Sigmoid colon (tissue), 7 donors: ENCODE results near the gene BCAR3. TPM values are rescaled to one million over a fixed set of nuclear protein-coding genes. Genes with fewer than 3 reads are reported as not detected.
A peak's percentile ranks its signal among the peaks of the same experiment; 100 is the strongest.

Experiments
- DNase-seq: peaks from one replicate; pipeline ENCODE4 v3.0.0-alpha.2; 2019
- H3K27ac ChIP-seq, 4 donors: fragments of 200-600 bp; sonication (generic); one replicate each; pipeline ENCODE4 v1.5.1; 2016 to 2019; ENCODE audit warnings: mild to moderate bottlenecking in 1 of 4
- H3K27me3 ChIP-seq, 3 donors: fragments of 200-600 bp; sonication (generic); one replicate each; pipeline ENCODE4 v1.5.1; 2019; ENCODE audit warnings: mild to moderate bottlenecking in 1 of 3
- H3K36me3 ChIP-seq, 4 donors: fragments of 200-600 bp; sonication (generic); one replicate each; pipeline ENCODE4 v1.5.1; 2016 to 2019
- H3K4me1 ChIP-seq, 4 donors: fragments of 200-600 bp; sonication (generic); one replicate each; pipeline ENCODE4 v1.5.1; 2017 to 2019
- H3K4me3 ChIP-seq, 4 donors: fragments of 200-600 bp; sonication (generic); one replicate each; pipeline ENCODE4 v1.5.1; 2017 to 2019; ENCODE audit warnings: mild to moderate bottlenecking in 2 of 4, moderate library complexity in 1 of 4
- H3K9me3 ChIP-seq, 4 donors: fragments of 200-600 bp in 3 of 4; sonication (generic) in 3 of 4; one replicate each; pipeline versions ENCODE4 v1.5.1 to v1.6.1; 2013 to 2019
- EP300 ChIP-seq, 4 donors: sonication (generic); formaldehyde crosslinking; IDR thresholded peaks; one replicate each; pipeline ENCODE4 v1.6.1; 2017; ENCODE audit warnings: antibody characterized with exemption in 4 of 4
- POLR2A ChIP-seq, 2 donors: fragments of 450-650 bp; IDR thresholded peaks; one replicate each; pipeline ENCODE4 v1.6.1; 2016; ENCODE audit warnings: antibody characterized with exemption in 2 of 2, mild to moderate bottlenecking in 2 of 2, moderate library complexity in 2 of 2
- POLR2AphosphoS5 ChIP-seq, 4 donors: sonication (generic); formaldehyde crosslinking; IDR thresholded peaks; one replicate each; pipeline ENCODE4 v1.6.1; 2017; ENCODE audit warnings: antibody characterized with exemption in 4 of 4
- WGBS, 2 donors: extraction: QIAGEN DNeasy Blood & Tissue Kit; methylation state at CpG; one replicate each; pipeline ENCODE4 v1.1.7; 2013; 5-methylcytosine and 5-hydroxymethylcytosine counted together
- intact Hi-C: fragments of 100-400 bp; cut with DNase I; formaldehyde crosslinking; loops from one replicate; pipeline ENCODE4 v1.15.1; 2023
- polyA plus RNA-seq, 3 donors: library from polyadenylated mRNA; stranded (reverse); fragments of 200-250 nt; gene quantifications; one replicate each; pipeline ENCODE4 v1.2.3, GENCODE V29; 2013
- total RNA-seq, 4 donors: library from RNA; depleted of rRNA; stranded (reverse); fragments of >200 nt; gene quantifications; one replicate each; pipeline ENCODE4 v1.1.0, GENCODE V29; 2016
- TF ChIP-seq, protein P1 (sequence below), 4 experiments: fragments of 450-650 bp in 3 of 4; fragments of 200-600 bp in 1 of 4; IDR thresholded peaks; one replicate each; pipeline ENCODE4 v1.5.1; 2016 to 2019; ENCODE audit warnings: antibody characterized with exemption in 4 of 4, mild to moderate bottlenecking in 3 of 4, moderate library complexity in 2 of 4
- donor health status: healthy with polysubstance abuse.
- donor health status: Bipolar disorder and iron deficiency.
- donor health status: healthy.

Gene BCAR3
- total and polyA plus RNA-seq, 7 donors = 12.3 to 43.2 (median 22.1) TPM

DNA sequence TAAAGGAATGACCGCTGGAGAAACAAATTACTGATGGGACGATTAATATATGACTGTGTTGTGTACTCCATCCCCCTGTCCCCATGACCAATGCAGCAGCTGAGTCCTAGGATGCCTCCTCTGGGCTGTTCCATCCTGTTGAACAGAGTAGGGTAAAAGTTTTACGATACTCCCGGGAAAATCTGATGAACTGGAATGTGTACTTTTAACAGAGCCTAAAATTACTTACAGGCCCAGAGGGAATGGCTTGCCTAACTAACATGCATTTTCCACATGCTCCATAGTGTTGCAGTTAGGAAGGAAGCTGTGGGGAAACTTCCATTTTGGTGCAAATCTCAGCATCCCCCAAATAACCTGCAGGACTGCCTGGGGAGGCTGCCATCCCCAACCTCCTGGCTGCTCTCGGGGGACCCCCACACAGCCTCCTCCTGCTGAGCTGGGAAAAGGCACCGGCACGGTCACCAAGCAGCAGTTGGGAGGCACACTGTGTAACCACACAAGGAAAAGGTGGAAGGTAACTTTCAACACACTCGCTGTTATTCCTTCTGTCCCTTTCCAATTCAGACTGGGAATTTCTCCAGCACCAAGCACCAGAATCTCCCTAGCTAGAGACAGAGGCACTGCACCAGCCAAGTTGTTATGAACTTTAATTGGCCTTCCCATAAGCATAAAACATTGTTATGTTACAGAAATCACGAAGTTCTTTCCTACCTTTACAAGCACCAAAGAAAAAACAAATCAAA lies 97.2 kb downstream of the BCAR3 start:
- Histone ChIP-seq H3K27ac (peak overlapping the region; percentile 63 to 74 (median 70)), H3K4me1 (peaks cover 0 to 31% (median 26%) of the 10 kb centered on the region in 4 donors), H3K36me3 (peaks cover 0 to 49% (median 27%) of the 10 kb centered on the region in 4 donors), H3K4me3 (peak overlapping the region in 1 of 4 donors; percentile 13), H3K9me3 (no peaks in the 10 kb centered on the region), H3K27me3 (no peaks in the 10 kb centered on the region)
- intact Hi-C loops = no loop called here
- no peak for DNase-seq
- TF ChIP-seq, protein P1, sequence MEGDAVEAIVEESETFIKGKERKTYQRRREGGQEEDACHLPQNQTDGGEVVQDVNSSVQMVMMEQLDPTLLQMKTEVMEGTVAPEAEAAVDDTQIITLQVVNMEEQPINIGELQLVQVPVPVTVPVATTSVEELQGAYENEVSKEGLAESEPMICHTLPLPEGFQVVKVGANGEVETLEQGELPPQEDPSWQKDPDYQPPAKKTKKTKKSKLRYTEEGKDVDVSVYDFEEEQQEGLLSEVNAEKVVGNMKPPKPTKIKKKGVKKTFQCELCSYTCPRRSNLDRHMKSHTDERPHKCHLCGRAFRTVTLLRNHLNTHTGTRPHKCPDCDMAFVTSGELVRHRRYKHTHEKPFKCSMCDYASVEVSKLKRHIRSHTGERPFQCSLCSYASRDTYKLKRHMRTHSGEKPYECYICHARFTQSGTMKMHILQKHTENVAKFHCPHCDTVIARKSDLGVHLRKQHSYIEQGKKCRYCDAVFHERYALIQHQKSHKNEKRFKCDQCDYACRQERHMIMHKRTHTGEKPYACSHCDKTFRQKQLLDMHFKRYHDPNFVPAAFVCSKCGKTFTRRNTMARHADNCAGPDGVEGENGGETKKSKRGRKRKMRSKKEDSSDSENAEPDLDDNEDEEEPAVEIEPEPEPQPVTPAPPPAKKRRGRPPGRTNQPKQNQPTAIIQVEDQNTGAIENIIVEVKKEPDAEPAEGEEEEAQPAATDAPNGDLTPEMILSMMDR (IDR thresholded peaks at IDR 0.05) = peak in 3 of 4 experiments; percentile 9 to 15 (median 13)
- no peak for TF ChIP-seq POLR2AphosphoS5 (IDR thresholded peaks at IDR 0.05)
- WGBS, 2 donors = 12 to 58% methylated on average over 9 of the region's 9 CpGs

DNA sequence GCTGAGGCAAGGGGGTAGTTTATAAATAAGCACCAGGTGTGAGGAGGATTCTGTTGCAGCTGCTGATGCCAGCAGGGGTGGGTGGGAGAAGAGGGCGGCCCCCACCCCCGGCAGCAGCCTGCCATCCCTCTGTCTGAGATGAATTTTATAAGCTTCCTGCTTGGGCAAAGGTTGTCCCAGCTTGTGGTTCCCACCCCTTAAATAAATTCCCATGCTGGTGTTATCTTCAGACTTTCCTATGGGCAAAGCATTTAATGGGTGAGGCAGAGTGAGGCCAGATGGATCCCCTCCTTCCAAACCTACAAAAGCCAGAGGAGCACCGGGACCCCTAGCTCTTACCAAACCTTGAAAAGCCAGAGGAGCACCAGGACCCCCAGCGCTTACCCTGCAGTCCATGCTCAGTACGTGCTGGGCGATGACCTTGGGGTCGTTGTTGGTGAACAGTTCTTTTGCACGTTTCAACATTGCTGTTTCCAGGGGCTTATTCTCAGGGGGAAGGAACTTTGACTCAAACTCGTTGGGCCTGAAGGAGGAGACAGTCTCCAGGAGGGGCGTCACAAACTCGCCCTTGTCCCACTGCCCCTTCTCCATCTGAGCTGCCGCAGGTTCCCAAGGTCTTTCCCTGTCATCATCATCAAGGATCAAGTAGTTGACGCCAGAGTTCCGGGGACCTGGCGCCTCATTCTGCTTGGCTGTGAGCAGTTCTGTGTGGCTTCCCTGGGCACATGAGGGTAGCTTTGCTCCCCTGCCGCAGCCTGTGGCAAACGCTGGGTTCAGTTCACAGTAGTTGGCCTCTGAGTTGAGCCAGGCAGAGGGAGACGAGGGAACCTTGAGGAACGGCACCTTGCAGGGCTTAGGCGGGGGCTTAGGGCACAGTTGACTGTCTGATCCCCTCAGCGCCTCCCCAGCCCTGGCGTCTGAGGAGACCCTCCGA lies 99.5 kb downstream of the BCAR3 start:
- 21 to 74% methylated on average over 23 of the region's 23 CpGs for WGBS, 2 donors
- no peak for DNase-seq
- Histone ChIP-seq H3K27me3 (no peaks in the 10 kb centered on the region), H3K4me1 (peaks cover 0 to 40% (median 28%) of the 10 kb centered on the region in 4 donors), H3K9me3 (no peaks in the 10 kb centered on the region), H3K4me3 (no peak overlapping the region), H3K36me3 (peaks cover 0 to 29% (median 18%) of the 10 kb centered on the region in 4 donors), H3K27ac (no peak overlapping the region)
- intact Hi-C loops = no loop called here
- TF ChIP-seq POLR2AphosphoS5 (IDR thresholded peaks at IDR 0.05) (peak in 1 of 4 donors; percentile 18), POLR2A (IDR thresholded peaks at IDR 0.05) (peak in 1 of 2 donors; percentile 59), EP300 (IDR thresholded peaks at IDR 0.05) (no peak)

DNA sequence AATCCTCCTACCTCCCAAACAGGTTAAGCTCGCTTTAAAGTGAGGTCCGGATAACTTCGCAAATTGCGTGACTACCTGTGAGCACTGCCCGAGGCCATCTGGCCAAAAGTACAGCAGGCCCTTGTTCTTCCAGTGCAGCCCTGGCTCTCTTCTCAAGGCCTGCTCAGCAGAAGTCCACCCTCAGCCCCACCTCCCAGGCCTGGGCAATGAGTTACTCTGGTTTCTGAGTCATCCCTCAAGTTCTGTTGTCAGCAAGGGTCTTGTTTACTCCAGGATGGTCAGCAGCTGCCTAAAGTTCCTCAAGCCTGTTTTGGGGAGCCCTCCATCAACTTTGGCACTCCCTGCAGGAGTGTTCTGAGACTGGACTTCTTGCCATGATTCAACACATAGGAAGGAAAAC lies 101.7 kb downstream of the BCAR3 start:
- 21 to 65% methylated on average over 5 of the region's 5 CpGs for WGBS, 2 donors
- intact Hi-C loops = no loop called here
- peak overlapping the region; percentile 26 to 40 (median 34) for H3K27ac ChIP-seq

GRCh38 chr1:93578911-93579825 lies 102.5 kb downstream of the BCAR3 start:
- no peaks in the 10 kb centered on the region for H3K9me3 ChIP-seq
- TF ChIP-seq POLR2AphosphoS5 (IDR thresholded peaks at IDR 0.05) = no peak
- TF ChIP-seq, protein P1 (IDR thresholded peaks at IDR 0.05) = no peak
- no peak for TF ChIP-seq EP300 (IDR thresholded peaks at IDR 0.05)
- no peak for TF ChIP-seq POLR2A (IDR thresholded peaks at IDR 0.05)
- H3K4me1 ChIP-seq = peaks cover 0 to 36% (median 9%) of the 10 kb centered on the region in 4 donors
- intact Hi-C loops = no loop called here
- 52 to 82% methylated on average over 11 of the region's 11 CpGs for WGBS, 2 donors
- H3K27me3 ChIP-seq = no peaks in the 10 kb centered on the region
- H3K4me3 ChIP-seq = no peak overlapping the region
- H3K27ac ChIP-seq = peak overlapping the region; percentile 26 to 40 (median 34)
- no peak for DNase-seq
- peaks cover 0 to 51% (median 31%) of the 10 kb centered on the region in 4 donors for H3K36me3 ChIP-seq

More for the DNA sequence above, 101.7 kb downstream of the BCAR3 start:
- Histone ChIP-seq H3K9me3 (no peaks in the 10 kb centered on the region), H3K27me3 (no peaks in the 10 kb centered on the region), H3K4me1 (peaks cover 0 to 43% (median 16%) of the 10 kb centered on the region in 4 donors), H3K4me3 (no peak overlapping the region), H3K36me3 (peaks cover 0 to 43% (median 28%) of the 10 kb centered on the region in 4 donors)
- DNase-seq = peak; percentile 73
- TF ChIP-seq POLR2A (IDR thresholded peaks at IDR 0.05) (no peak), POLR2AphosphoS5 (IDR thresholded peaks at IDR 0.05) (peak in 1 of 4 donors; percentile 8)

DNA sequence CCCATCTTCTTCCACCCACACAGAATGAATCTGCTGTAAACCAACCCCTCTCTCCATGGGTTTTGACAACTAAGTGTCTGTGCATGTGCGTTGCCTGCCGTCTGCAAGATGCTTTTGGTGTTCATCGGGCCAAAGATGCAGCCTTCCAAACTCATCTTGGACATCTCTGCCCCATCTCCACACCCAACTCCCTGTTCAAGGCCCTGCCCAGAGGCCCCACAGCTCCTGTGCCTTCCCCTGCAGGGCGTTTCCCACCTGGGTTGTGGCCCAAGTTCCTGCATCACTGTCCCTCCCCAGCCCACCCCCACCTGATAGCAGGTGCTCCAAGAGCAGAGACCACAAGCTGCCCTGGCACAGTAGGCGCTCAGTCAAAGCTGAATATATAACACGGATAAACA lies 103.2 kb downstream of the BCAR3 start:
- Histone ChIP-seq H3K27ac (no peak overlapping the region), H3K36me3 (peaks cover 0 to 51% (median 31%) of the 10 kb centered on the region in 4 donors), H3K4me1 (peaks cover 0 to 30% (median 8%) of the 10 kb centered on the region in 4 donors), H3K27me3 (no peaks in the 10 kb centered on the region), H3K4me3 (no peak overlapping the region), H3K9me3 (no peaks in the 10 kb centered on the region)
- TF ChIP-seq POLR2AphosphoS5 (IDR thresholded peaks at IDR 0.05) (no peak), EP300 (IDR thresholded peaks at IDR 0.05) (no peak), POLR2A (IDR thresholded peaks at IDR 0.05) (no peak)
- TF ChIP-seq, protein P1 (IDR thresholded peaks at IDR 0.05) = no peak
- intact Hi-C loops = no loop called here
- 91 to 95% methylated on average over 6 of the region's 6 CpGs for WGBS, 2 donors
- no peak for DNase-seq
